ENCODE results near the gene SLC38A7.
"Not testable (repeated sequence)": the region's sequence is repeated elsewhere in the genome, so short reads cannot be mapped to it uniquely, and the experiment has no call there.

The SLC38A7 gene

DNA sequence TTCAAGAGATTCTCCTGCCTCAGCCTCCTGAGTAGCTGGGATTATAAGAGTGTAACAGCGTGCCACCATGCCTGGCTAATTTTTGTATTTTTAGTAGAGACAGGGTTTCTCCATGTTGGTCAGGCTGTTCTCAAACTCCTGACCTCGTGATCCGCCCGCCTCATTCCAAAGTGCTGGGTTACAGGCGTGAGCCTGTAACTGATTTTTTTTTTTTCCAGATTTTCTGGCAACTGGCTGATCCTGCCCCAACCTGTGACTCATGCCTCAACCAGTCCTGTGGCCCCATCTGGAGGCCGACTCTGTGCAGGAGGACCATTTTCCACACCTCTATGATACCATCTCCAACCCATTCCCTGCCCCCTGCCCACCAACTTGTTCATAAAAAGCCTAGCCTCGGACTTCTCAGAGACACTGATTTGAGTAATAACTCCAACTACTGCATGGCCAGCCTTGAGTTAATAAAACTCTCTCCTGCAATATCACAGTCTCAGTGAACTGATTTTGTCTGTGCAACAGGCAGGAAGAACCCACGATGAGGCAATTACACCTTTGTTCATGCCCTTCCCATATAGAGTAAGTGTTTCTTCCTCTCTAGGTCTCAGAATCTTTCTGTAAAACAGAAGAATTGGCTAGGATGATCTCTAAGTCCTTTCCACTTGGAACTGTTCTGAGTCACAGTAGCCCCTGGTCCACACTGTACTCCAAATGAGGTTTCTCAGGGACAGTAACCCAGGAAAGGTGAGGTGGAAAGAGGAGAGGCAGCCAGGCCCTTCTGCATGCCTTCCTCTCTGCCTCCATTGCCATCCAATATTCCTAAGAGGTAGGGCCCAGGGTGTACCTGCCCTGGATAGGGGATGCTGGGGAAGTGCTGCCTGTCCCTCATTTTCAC is 46.2 kb downstream of the SLC38A7 start:
- no peak for DNase-seq

DNA sequence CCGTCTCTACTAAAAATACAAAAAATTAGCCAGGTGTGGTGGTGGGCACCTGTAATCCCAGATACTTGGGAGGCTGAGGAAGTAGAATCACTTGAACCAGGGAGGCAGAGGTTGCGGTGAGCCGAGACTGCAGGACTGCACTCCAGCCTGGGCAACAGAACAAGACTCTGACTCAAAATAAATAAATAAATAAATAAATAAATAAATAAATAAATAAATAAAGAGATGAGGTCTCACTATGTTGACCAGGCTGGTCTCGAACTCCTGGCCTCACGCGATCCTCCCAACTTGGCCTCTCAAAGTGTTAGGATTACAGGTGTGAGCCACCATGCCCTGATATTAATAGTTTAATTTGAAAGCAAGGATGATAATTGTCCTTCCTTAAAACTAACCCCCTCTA is 47.5 kb downstream of the SLC38A7 start:
- DNase-seq = not testable (repeated sequence)

- no peak for DNase-seq
These were observed 48.1 kb downstream of the SLC38A7 start for GRCh38 chr16:58636466-58636865.

DNA sequence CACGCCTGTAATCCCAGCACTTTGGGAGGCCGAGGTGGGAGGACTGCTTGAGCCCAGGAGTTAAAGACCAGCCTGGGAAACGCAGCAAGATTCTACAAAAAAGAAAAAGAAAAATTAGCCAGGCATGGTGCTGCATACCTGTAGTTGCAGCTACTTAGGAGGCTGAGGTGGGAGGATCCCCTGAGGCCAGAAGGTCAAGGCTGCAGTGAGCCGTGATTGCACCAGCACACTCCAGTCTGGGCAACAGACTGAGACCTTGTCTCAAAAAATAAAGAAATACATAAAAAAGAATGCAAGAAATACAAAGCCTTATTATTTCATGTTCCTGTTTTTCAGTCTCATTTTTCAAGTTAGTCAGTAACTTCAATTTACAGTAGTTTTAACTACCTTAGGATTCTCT is 49.1 kb downstream of the SLC38A7 start:
- no peak for DNase-seq

DNA sequence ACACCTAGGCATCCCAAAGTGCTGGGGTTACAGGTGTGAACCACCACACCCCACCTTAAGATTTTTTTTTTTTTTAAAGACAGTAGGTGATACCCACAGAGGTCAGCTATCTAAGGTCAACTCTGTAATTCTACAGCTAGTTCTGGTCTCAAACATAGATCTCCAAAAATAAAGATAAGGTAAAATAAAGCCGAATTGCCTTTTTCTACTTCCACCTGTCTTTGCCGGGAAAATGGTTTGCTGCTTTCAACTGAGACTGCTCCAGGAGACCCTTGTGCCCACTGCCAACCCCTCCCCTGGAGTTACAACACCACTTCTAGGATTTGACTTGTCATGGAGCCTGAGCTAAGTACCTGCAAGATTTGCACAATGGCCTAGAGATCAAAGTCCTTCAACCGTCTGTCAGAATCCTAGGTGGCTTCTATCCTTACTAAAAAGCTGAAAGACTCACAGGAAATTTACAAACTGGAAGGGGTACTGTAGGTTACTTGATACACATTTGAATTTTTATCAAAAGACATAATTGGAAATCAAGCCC is 50.2 kb downstream of the SLC38A7 start:
- DNase-seq = no peak

GRCh38 chr16:58629733-58630640 is 54.6 kb downstream of the SLC38A7 start, which contains the start of gene CNOT1:
CNOT1 (minus strand) TSS chr16:58629826; CDS start chr16:58599337, 30,489 bp downstream.
- DNase-seq = peak; percentile 89 to 99 (median 98)

- peak in 39 of 56 donors; percentile 6 to 70 (median 30) for DNase-seq
These were observed 55.5 kb downstream of the SLC38A7 start for GRCh38 chr16:58628845-58629732.

DNA sequence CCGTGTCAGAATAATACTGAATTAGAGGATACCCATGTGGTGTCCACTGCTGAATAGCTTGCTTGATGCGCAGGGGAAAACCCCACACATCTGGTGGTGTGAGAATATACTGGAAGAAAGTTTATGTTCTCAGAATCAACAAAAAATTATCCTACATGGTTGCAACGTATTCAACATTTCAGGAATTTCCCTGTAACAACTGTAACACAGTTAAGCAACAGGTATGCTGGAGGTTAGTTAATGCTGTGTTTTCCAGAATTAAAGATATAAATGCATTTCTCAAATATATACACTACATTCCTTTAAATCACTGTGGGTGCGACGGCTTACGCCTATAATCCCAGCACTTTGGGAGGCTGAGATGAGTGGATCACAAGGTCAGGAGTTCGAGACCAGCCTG is 60.4 kb downstream of the SLC38A7 start:
- DNase-seq = no peak

DNA sequence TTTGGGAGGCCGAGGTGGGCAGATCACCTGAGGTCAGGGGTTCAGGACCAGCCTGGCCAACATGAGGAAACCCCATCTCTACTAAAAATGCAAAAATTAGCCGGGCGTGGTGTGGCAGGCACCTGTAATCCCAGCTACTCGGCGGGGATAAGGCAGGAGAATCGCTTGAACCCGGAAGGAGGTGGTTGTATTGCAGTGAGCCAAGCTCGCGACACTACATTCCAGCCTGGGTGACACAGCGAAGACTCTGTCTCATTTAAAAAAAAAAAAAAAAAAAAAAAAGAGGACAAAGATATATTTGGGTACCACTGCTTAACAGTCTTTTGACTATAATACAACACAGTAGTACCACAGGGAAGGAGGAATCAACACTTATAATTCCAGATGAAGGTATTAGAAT is 64.2 kb downstream of the SLC38A7 start:
- no peak for DNase-seq

- no peak for DNase-seq
These were observed 69.3 kb downstream of the SLC38A7 start for GRCh38 chr16:58615280-58615679.
